HCT116 (cell line): ENCODE measurements around the gene CENPM. TPM values are rescaled to one million over a fixed set of nuclear protein-coding genes. Genes with fewer than 3 reads are reported as not detected.

Source experiments
- ATAC-seq: fragments of 200-7000 bp; cut with Tn5 transposase; 2 replicates; pipeline ENCODE4 v1.9.1; 2020; ENCODE audit warnings: mild to moderate bottlenecking, moderate library complexity
- BruUV-seq: library from RNA; stranded (reverse); fragments of 400-500 nt; replicated peaks from 2 replicates; lab custom pipeline; 2021; lab: Mats Ljungman, UMichigan
- CTCF ChIA-PET: fragments of 300-600 bp; sonication (Branson Sonifier 250); formaldehyde crosslinking; loops from one replicate; lab custom pipeline; 2021; ENCODE audit warnings: antibody characterized with exemption; lab: Charles Lee
- POLR2A ChIA-PET: fragments of 300-600, 350-600 bp; sonication (Branson Sonifier 250); formaldehyde crosslinking; loops from one replicate; lab custom pipeline; 2021; ENCODE audit warnings: antibody characterized with exemption; lab: Charles Lee
- RAD21 ChIA-PET, 2 experiments: fragments of 300-600 bp; sonication (Branson Sonifier 250); formaldehyde crosslinking; loops; one replicate each; lab custom pipeline; 2023; ENCODE audit warnings: low total read pairs in 2 of 2; ENCODE audit not compliant: uncharacterized antibody in 2 of 2, unreplicated experiment in 2 of 2, low non-redundant PET in 1 of 2; lab: Charles Lee
- DNase-seq: peaks from one replicate; pipeline ENCODE4 v3.0.0-alpha.2; 2010; ENCODE audit warnings: low read depth, low spot score
- H2AFZ ChIP-seq: fragments of 200-600 bp; shearing (Covaris generic), sonication (generic); 2 replicates; pipeline ENCODE4 v1.6.1; 2017; ENCODE audit warnings: low read depth, mixed run types, mixed read lengths, antibody characterized with exemption, low read length; ENCODE audit not compliant: poor library complexity, severe bottlenecking
- H3K27ac ChIP-seq: 2 replicates; pipeline ENCODE4 v1.5.1; 2012; ENCODE audit warnings: low read depth, low read length
- H3K27me3 ChIP-seq: fragments of 200-600 bp; sonication (generic); 2 replicates; pipeline ENCODE4 v1.6.1; 2016; ENCODE audit warnings: mixed run types, low read length, mixed read lengths; ENCODE audit not compliant: insufficient read depth
- H3K36me3 ChIP-seq, 2 experiments: fragments of 200-500 bp in 1 of 2; fragments of 200-600 bp in 1 of 2; sonication (Bioruptor generic) in 1 of 2; sonication (generic) in 1 of 2; 2 replicates each; pipeline versions ENCODE4 v1.5.1 to v1.6.1; 2014 to 2016; ENCODE audit warnings: low read length in 2 of 2, inconsistent platforms in 1 of 2, mixed read lengths in 1 of 2, mixed run types in 1 of 2; ENCODE audit not compliant: insufficient read depth in 2 of 2, control insufficient read depth in 1 of 2
- H3K4me1 ChIP-seq, 2 experiments: fragments of 200-600 bp in 1 of 2; sonication (generic) in 1 of 2; 2 replicates each; pipeline versions ENCODE4 v1.5.1 to v1.6.1; 2012 to 2017; ENCODE audit warnings: low read length in 2 of 2, inconsistent platforms in 1 of 2, mild to moderate bottlenecking in 1 of 2, mixed read lengths in 1 of 2, mixed run types in 1 of 2, moderate library complexity in 1 of 2; ENCODE audit not compliant: insufficient read depth in 2 of 2, control insufficient read depth in 1 of 2
- H3K4me2 ChIP-seq: fragments of 200-600 bp; sonication (generic); 2 replicates; pipeline ENCODE4 v1.6.1; 2017; ENCODE audit warnings: mixed run types, low read length, mixed read lengths
- H3K4me3 ChIP-seq, 2 experiments: fragments of 200-600 bp in 1 of 2; sonication (generic) in 1 of 2; replicated peaks in 1 of 2; 2 replicates each; pipeline ENCODE4 v1.5.1; 2011 to 2016; ENCODE audit warnings: low read length in 2 of 2, control low read depth in 1 of 2, low read depth in 1 of 2, mild to moderate bottlenecking in 1 of 2, mixed read lengths in 1 of 2, mixed run types in 1 of 2
- H3K79me2 ChIP-seq: fragments of 200-600 bp; sonication (generic); 2 replicates; pipeline ENCODE4 v1.6.1; 2017; ENCODE audit warnings: mild to moderate bottlenecking, mixed run types, low read length, moderate library complexity, mixed read lengths; ENCODE audit not compliant: insufficient read depth
- H3K9ac ChIP-seq: fragments of 200-600 bp; sonication (generic); 2 replicates; pipeline ENCODE4 v1.6.1; 2016; ENCODE audit warnings: low read length, mixed read lengths
- H3K9me2 ChIP-seq: fragments of 200-600 bp; sonication (generic), shearing (Covaris generic); 2 replicates; pipeline ENCODE4 v1.6.1; 2017; ENCODE audit warnings: mixed run types, mild to moderate bottlenecking, moderate library complexity; ENCODE audit not compliant: insufficient read depth
- H3K9me3 ChIP-seq, 2 experiments: fragments of 200-500 bp in 1 of 2; fragments of 200-600 bp in 1 of 2; sonication (Bioruptor generic) in 1 of 2; sonication (generic) in 1 of 2; 2 replicates each; pipeline ENCODE4 v1.6.1; 2014 to 2017; ENCODE audit warnings: low read length in 2 of 2, mixed read lengths in 2 of 2, inconsistent platforms in 1 of 2, low read depth in 1 of 2, mild to moderate bottlenecking in 1 of 2, mixed run types in 1 of 2, moderate library complexity in 1 of 2; ENCODE audit not compliant: control insufficient read depth in 1 of 2, insufficient read depth in 1 of 2
- H4K20me1 ChIP-seq: fragments of 200-600 bp; sonication (generic), shearing (Covaris generic); 2 replicates; pipeline ENCODE4 v1.6.1; 2017; ENCODE audit warnings: mixed run types, mild to moderate bottlenecking, moderate library complexity; ENCODE audit not compliant: insufficient read depth
- POLR2AphosphoS5 ChIP-seq: IDR thresholded peaks from 2 replicates; pipeline ENCODE4 v1.6.1; 2011; ENCODE audit warnings: mild to moderate bottlenecking, low read depth, low read length, moderate library complexity
- RAD21 ChIP-seq: IDR thresholded peaks from 2 replicates; pipeline ENCODE4 v1.6.1; 2012; ENCODE audit warnings: low read depth, mild to moderate bottlenecking
- SIN3A ChIP-seq: IDR thresholded peaks from 2 replicates; pipeline ENCODE4 v1.6.1; 2012; ENCODE audit warnings: low read depth
- ZBTB33 ChIP-seq: IDR thresholded peaks from 2 replicates; pipeline ENCODE4 v1.6.1; 2011; ENCODE audit warnings: mild to moderate bottlenecking, low read length, moderate library complexity; ENCODE audit not compliant: insufficient replicate concordance; ENCODE audit errors: extremely low read depth
- ZNF274 ChIP-seq: fragments of 200-500 bp; sonication (Bioruptor generic); IDR thresholded peaks from 2 replicates; pipeline ENCODE4 v1.6.1; 2014; ENCODE audit warnings: mild to moderate bottlenecking, low read depth, low read length, inconsistent platforms
- intact Hi-C: fragments of 100-400 bp; cut with micrococcal nuclease; formaldehyde crosslinking; loops from 2 replicates; pipeline ENCODE4 v1.10.0; 2022
- total RNA-seq: library from RNA; stranded (reverse); gene quantifications from one replicate; pipeline ENCODE4 v1.2.1, GENCODE V29; 2021; ENCODE audit not compliant: unreplicated experiment

Gene CENPM
- total RNA-seq, 1 experiment from 2014 or later: 44.7 TPM

DNA sequence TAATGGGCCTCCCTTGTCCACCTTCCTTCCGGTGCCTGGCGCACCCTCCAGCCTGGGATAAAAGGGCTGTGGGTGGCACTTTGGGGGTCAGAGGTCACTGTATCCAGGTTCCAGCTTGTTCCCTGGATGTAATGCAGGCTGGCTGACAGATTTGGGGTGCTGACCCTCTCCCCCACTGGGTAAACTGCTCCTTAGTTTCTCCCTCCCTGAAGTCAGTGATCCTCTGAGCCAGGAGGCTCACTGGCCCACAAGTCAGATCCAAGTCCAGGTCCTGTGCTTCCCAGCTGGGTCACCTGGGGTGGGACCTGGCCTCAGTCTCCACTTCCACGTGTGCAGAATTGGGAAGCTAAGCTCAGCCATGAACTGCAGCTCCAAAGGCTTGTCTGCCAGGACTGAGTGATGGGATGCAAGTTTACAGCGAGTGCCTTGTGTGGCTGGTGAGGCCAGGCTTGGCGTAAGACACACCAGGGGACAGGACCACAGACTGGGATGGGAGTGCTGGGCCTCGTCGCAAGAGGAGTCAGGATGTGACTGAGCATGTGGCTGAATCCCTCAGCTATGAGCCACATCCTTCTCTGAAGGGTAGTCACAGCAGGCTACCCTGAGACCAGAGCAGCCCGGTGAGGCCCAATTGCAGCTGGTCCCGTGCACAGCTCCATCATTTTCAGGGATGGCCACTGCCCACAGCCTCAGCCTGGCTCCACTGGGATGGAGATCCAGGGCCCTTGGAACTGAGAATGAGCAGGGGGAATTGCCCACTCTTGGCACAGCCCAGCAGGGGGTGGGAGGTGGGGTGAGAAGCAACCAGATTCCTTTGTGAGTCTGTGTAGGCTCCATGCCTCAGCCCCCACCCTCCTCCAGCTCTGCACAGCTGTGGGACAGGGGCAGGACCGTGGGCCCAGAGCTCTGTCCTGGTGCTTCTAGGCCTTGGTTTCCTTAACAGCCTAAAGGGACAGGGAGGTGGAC, 39.2 kb downstream of the CENPM start:
- H3K9me3 ChIP-seq: no peaks in the 10 kb centered on the region
- POLR2A ChIA-PET: no interaction called here
- H3K4me3 ChIP-seq: no peak overlapping the region
- CTCF ChIA-PET: no interaction called here
- peaks cover 0 to 6% of the 10 kb centered on the region in 2 experiments; a peak in 2 of 4 replicates for H3K4me1 ChIP-seq
- H3K27me3 ChIP-seq: no peaks in the 10 kb centered on the region
- no peaks in the 10 kb centered on the region for H3K79me2 ChIP-seq
- no peak overlapping the region for H3K27ac ChIP-seq
- no peak overlapping the region for H2AFZ ChIP-seq
- H4K20me1 ChIP-seq: no peaks in the 10 kb centered on the region
- TF ChIP-seq POLR2AphosphoS5 (no peak), SIN3A (no peak), ZBTB33 (no peak), RAD21 (no peak), ZNF274 (no peak)
- BruUV-seq: no TSS peak
- no peak for DNase-seq
- no peaks in the 10 kb centered on the region for H3K9me2 ChIP-seq
- no peak; the same call in 1 of the 2 replicates for ATAC-seq
- peaks cover 5 to 7% of the 10 kb centered on the region in 2 experiments; a peak in 2 of 4 replicates for H3K36me3 ChIP-seq
- intact Hi-C loops: no loop called here
- H3K9ac ChIP-seq: no peak overlapping the region
- no peak overlapping the region for H3K4me2 ChIP-seq
- RAD21 ChIA-PET: no interaction called here
